ENCODE measurements around the gene UNC5B.
"Not testable (repeated sequence)": the region's sequence is repeated elsewhere in the genome, so short reads cannot be mapped to it uniquely, and the experiment has no call there.

Gene UNC5B

DNA sequence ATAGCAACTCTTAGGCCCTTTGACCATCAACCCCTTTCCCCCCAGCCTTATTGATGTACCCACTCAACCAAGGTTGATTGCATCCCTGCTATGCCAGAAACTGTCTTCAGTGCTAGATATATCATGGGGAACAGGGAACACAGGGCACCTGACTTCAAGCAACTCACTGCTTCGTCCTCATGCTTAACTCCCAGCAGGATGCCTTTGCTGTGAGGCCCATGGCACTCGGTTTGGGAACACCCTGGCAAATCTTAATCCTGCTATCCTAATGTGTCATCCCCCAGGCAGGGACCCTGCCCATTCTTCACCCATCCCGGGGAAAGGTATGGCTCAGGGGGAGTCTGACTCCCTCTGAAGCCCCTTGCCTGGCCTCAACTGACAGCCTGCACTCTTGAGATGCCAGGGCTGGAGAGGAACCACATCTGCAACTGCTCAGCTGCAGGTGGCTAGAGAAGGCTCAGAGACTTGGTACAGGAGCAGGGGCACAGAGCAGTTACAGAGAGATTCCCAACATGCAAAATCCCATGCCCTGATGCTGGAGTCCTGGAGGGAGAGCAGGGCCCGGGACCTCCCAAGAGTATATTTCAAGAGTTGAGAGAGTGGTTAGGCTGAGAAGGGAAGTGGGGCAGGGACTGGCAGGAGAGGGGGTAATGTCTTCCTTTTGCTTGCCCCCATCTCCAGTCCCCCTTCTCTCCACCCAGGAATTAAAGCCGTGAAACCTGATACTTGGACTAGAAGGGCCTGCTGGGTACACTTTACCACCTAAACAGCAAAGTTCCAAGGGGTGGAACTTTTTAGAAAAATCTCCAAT lies 2.4 kb upstream of the UNC5B start:
- DNase-seq (ENCODE audit: low read depth) = no peak

DNA sequence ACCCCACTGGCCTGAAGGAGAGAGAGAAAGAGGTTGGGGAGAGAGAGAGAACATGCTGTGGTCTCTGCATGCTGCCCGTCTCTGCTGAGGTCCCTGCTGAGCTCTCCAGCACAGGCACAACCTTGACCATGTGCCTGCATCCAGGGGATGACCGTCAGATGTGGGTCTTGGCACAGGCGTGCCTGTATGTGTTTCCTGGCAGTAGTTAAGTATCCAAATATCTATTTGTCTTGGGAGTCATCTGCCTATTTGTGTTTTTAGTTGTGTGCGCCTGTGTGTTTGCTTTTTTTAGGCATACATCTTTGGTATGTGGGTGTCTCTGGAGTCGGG lies 1.9 kb upstream of the UNC5B start:
- no peak for DNase-seq (ENCODE audit: low read depth)

DNA sequence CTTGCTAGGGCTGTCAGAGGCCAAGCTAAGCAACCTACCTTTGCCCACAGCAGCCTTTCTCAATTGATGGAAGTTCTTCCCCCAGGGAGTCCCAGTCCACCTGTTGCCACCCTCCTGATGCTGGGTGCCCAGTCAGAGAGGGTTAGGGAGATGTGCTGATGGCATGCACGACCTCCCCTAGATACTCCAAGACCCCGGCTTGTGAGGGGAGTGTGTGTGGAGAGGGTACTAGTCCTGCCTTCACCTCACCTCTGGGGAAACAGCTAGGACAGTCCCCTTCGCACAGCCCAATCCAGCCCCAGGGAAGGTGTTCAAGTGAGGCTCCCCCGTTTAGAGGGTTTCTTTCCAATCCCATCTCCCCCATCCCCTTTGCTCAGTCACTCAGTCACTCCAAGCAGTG lies 1.3 kb upstream of the UNC5B start:
- DNase-seq (ENCODE audit: low read depth) = no peak

DNA sequence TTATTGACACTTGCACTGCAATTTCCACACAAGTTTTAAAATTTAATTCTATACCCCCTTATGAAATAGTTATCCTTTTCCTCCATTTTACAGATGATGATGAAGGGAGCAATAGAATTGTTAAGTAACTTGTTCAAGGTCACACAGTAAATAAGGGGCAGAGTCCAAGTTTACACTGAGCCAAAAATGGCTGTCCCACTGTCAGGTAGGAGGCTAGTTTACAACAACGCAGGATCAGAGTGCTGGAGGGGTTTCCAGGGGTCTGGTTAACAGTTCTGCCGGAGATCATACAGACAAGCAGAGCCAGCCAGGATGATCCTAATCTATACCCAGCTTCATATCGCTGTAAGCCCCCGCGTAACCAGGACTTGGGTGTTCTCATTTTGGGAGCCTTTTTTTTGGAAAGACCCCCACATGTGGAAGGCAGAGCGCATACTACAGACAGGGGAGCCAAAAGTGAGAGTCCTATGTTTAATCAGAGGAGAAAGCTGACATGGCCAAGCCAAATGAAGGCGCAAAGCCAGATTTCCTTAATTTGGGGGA lies 524 bp upstream of the UNC5B start:
- no peak for DNase-seq (ENCODE audit: low read depth)

DNA sequence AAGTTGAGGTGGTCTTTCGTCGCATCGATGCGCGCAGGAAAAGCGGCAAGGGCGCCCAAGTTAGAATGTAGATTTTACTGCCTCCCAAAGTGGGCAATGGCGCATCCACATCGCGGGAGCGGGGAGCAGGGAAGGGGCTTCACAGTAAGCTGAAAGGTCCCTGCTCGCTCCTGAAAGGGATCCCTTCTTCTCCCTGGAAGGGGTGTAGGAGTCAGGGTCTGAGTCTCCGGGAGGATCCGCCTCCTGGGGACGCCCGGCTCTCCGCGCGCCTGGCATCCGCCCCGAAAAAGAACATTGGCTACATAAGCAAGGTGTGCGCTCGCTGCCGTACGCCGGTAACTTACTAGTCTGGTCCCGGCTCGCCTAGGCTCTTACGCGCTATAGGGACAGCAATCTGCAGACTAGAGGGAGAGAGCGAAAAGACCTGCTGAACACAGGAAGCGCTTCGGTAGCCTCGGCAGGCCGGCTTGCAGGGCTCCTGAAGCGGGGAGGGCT lies 804 bp downstream of the UNC5B start:
- DNase-seq (ENCODE audit: low read depth) = no peak

DNA sequence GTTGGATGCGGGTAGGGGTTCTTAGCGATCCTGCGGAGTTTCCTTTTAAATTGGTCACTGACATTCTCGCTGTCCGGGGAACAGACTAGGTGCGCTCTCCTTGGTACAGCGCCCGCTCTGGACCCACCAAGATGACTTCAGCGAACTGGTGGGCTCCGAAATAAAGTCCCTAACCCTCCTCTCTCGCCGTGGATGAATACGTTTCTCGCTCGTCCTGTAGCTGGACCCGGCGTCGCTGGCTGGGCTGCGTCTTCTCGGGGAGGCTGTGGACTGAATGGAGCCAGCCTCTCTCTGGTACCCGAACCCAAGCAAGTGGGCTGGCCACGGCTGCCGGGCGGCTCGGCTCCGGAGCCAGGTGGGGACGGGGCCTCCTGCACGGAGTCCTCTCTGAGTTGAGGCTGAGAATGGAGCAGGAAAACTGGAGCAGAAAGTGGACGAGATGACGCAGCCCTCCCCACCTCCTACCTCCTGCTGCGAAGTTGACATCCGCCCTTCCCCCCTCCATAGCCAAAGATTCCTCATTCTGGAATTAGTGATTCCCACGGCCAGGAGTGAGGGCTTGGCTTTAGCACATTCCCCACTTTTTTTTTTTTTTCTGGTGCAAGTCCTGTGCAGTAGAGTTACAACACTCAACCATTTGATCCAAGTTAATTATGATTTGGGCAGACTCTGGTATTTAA lies 1.5 kb downstream of the UNC5B start:
- no peak for DNase-seq (ENCODE audit: low read depth)

DNA sequence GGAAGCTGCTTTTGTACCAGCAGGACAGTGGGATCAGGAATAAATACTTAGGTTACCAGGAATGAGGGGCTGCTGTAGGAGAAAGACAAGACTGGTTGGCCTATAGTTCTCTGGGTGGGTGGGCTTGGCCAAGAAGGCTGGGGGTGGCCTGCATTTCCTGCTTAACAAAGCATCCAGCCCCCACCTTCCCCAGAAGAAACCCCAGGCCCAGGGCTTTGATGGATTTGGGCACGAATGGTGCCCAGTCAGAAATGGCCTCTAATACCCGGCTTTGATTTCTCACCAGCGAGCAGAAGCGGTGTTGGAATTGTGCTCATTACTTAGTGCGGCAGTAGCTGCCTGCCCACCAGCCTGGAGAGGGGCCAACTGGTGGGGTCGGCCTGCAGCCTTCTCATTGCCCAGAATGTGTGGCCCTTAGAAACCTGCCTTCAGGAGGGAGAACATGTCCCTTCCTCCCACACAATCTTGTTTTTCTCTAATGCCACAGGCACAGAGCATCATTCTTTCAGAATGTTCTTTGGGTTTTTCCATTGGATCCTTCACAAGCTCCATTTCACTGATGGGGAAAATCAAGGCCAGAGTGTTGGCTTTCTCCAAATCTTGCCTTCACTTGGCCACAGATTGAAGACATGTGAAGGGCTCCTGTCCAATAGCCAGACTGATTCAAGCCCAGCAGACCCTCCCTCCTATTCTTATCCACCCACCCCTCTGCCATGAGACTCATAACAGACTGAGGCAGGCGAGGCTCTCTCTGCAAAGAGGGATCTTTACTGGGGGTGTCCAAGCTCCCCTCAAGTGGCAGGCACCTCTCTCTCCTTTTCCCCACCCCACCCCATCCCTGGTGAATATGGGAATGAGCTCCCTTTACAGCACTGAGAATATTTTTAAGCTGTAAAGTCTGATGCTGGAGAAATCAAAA lies 2.5 kb downstream of the UNC5B start:
- DNase-seq (ENCODE audit: low read depth) = no peak

DNA sequence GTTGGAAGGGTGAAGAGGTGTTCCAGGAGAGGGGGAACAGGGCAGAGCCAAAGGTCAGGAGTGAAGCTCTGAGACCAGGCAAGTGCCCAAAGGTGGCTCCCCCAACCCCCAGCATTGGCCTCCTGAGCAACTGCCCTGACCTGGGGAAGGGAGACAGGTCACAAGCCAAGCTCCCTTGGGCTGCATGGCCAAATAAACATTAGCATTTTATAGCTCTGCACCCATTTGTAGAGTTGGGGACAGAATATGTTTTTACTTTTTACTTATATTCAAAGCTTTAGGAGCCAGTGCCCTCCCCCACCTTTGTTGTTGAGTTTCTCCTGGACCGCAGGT lies 4.0 kb downstream of the UNC5B start:
- no peak for DNase-seq (ENCODE audit: low read depth)

DNA sequence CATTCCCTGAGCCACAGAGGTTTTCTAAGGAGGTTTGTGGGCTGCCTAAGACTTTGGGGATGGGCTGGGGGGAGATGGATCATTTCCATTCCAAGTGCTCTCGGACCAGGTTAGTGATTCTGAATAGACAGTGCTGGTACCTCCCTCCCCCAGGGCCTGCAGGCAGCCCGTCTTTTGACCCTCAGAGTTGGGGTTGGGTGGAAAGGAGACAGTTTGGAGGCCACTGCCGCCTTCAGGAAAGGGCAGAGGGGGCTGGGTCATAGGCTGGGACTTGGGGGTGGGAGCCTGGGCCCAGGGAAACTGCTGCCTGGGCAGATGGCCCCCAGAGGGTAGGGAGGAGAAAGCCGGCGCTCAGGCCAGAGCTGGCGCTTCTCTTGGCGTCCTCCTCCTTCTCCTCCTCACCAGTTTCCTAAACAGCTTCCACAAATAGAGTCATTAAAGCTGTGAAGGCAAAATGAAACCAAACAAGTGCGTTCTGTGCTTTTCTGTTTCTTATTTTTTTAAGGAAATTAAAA lies 4.4 kb downstream of the UNC5B start:
- no peak for DNase-seq (ENCODE audit: low read depth)

DNA sequence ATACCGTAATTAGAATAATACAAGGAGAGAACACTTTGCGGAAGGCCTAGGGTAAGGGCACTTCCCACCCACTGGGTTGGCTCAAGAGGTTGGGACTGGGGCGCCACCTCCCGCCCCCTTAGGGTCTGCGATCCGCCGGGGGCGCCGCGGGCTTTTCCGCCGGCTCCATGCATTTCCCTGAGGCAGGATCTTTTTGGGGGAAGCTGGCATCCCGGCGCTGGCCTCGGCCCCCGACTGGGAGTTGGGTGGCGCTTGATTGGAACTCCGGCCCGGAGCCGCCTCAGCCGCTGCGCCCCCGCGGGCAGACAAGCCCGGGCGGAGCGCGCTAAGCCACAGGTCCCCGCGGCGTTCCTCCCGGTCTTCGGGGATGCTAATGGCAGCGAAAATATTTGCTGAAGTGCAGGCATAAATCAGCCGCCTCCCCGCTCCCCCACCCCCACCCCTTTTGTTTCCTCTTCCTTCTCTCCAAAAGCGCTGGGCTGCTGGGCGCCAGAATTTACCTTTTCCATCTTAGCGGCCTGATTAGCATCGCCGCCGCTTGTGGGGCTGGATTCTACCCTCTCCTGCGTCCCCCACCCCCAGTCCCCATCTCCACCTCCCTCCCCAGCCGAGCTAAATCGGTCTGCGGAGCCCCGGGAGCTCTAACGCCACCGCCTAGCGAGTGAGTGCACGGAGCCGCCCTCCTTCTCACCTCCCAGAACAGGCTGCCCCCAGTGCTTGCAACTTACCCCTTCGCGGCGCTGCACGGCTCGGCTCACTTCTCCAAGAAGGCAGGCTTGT lies 5.1 kb downstream of the UNC5B start:
- no peak for DNase-seq (ENCODE audit: low read depth)

DNA sequence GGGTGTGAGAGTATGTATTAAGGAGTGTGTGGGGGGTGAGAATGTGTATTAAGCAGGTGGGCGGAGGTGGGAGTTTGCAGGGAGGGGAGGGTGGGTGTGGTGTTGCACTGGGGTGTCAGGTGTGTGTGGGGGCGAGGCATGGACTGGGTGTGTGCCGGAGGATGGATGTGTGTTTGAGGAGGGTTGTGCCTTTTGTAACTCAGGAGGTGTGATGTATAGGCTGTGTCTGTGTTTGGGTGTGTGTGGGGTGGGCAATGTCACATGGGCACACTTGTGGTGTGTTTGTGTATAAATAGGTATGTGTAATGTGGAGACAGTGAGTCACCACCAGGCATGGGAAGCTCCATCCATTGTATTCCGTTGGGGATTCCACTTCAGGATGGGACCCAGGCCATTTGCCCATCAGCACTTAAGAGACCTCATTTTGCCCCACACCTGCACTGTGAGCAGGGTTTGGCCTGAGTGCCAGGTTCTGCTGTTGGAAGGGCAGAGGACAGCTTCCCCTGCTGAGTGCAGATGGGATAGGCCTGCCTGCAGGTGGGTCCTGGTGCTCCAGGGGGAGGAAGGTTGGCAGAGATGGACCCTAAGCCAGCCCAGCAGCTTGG lies 5.8 kb downstream of the UNC5B start:
- no peak for DNase-seq (ENCODE audit: low read depth)

DNA sequence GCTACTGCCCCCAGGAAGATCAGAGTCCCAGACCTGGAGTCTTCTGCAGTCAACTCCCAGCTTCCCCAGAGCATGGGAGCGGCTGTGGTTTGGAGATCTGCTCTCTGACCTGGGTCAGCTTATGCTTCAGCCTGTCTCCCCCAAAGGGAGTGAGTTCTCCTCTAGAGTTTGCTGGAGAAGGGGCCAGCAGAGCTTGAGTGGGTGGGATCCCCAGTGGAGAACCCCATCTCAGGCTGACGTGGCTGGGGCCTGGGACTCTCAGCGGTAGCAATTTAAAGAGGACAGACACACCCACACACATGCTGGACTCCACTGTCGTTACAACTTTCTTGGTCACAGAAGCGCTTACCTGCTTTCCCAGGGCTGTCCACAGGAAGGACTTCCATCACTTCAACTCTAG lies 6.3 kb downstream of the UNC5B start:
- no peak for DNase-seq (ENCODE audit: low read depth)

DNA sequence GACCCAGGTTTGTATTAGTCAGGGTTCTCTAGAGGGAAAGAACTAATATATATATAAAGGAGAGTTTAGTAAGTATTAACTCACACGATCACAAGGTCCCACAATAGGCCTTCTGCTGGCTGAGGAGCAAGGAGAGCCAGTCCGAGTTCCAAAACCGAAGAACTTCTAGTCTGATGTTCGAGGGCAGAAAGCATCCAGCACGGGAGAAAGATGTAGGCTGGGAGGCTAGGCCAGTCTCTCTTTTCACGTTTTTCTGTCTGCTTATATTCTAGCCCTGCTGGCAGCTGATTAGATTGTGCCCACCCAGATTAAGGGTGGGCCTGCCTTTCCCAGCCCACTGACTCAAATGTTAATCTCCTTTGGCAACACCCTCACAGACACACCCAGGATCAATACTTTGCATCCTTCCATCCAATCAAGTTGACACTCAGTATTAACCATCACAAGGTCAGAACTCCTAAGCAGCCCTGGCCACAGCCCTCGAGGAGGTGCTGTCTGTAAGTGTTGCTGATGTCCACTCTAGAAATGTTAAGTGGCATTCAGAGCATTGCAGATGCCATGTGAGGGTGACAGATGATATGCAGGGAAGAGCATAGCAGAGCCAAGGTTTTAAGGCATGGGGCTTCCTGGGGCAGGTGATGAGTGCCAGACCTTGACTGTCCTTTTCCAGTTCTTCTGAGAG lies 7.0 kb downstream of the UNC5B start:
- not testable (repeated sequence) for DNase-seq (ENCODE audit: low read depth)

DNA sequence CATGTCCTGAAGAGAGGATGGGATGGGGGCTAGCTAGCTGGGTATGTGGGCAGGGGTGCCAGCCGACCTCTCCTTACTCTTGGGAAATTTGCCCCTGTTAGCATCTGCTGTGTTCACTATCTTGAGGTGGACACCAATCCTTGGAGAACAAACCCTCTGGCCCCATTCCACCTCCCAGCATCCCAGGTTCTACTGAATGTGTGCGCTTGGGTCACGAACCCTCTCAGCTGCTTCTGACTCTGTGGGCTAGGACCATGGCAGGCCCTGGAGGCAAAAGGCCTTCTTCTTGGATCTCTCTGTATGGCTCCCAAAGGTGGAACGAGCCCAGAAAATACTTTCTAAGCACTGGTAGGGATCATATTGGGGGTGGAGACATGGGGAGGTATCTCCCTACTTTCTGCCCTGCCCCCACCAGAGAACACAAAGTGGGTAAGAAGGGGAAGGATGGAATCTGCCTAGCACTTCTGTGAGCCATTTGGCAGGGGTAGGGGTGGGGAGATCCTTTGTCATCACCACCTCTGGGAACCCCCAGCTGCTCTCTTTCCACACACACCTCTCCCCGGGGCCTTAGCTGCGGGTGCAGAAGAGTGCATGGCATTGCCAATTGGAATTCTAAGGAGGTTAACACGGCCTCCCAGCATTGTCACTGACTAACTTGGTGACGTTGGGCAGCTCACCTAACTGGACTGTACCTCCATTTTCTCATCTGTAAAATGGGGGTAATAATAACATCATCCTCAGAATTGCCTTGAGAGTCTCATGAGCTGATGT lies 7.7 kb downstream of the UNC5B start:
- no peak for DNase-seq (ENCODE audit: low read depth)

DNA sequence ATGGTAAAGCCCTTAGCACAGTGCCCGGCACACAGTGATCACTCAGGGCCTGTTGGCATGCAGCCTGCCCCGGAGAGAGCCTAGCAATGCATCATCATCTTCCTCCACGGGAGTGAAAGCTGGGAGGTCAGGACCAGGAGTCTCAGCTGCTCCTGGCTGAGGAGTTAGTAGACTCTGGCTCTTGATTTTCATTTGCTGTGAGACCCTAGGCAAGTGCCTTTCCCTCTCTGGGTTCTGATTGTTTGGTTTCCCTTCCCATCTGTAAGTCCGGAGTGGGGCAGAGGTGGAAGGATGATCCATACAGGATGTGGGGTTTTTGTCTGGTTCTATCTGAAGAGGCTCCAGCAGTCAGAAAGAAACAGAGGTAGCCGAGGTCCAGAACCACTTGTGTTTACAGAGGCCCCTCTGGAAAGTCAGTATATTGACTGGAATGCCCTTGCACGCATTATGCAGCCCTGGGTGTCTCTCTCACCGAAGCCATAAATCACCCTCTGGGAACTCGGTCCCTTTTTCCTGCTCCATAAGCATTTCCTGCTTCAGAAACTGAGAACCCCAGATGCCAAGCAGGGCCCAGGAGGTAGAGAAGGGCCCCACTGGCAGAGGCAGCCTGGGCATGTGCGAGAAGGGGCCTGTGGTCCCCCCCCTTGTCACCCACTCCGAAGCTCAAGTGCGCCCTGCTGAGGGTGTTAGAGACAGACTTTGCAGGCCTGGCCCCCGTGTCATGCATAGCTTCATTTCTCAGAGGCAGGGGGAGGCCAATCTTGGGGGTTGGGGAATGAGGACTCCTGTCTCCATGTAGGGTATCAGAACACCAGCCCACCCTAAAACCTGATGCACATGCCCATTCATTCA lies 8.5 kb downstream of the UNC5B start:
- no peak for DNase-seq (ENCODE audit: low read depth)

DNA sequence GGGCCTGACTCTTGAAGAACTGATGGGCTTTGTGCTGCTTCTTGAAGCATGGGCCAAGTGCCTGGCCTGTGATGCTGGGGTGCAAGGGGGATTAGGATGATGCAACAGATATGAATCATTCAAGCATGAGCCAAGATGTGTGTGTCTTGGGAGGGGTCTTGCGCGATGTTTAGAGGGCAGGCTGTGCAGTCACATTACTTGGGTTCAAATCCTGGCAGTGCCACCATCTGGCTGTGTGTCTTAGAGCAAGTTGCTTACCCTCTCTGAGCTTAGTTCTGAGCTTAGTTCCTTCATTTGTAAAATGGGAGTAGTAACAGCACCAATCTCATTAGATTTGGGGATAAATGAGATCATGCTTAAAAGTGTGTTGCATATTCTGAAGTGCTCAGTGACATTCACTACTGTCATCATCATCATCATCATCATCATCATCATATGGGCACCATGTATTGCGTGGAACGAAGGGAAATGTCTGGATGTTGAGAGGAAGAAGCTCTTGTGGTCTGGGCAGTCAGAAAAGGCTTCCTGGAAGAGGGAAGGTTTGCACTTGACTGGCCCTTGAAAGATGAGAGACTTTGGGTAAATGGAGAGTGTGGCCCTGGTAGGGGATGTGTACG lies 9.3 kb downstream of the UNC5B start:
- DNase-seq (ENCODE audit: low read depth) = no peak

DNA sequence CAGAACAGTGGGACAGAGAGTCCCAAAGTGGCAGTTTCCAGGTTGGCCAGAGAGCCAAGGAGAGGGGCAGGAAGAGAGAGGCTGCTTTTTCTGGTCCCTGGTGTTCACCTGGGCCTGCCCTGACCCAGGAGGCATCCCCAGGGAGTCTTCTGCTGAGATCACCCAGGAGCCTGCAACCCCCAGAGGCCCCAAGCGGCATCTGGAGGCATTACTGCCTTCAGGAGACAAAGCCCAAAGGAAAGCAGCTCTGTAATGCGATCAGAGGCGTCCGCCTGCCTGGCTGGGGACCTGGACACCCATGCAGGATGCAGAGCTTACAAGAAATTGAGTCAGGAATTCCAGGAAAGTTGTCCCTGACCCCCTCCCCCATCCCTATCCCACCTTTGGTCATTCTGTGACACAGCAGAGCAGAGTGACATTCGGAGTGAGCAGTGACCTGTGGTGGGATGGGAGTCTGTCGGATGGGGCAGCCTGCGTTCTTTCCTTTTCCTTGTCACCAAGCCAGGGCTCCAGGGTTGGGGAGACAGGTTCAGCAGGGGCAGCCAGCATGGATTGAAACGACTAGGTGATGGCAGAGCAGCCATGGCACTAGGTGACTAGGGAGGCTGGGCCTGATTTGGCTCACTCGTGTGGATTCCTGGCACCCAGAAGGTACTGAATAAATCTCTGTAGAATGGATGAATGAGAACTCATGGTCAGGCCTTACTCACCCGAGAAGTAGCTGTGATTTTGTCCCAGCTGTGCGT lies 10.4 kb downstream of the UNC5B start:
- no peak for DNase-seq (ENCODE audit: low read depth)

All from activated T-cell treated with anti-CD3 and anti-CD28 coated beads for 1 hour (primary cell).